Body of pancreas (tissue), 4 donors: Measurements from ENCODE around the gene GGT7.

Source experiments
- CTCF ChIP-seq, 7 experiments: fragments of 450-650 bp in 4 of 7; fragments of 200-600 bp in 3 of 7; sonication (generic) in 3 of 7; IDR thresholded peaks; one replicate each; pipeline ENCODE4 v1.5.1; 2016 to 2019; ENCODE audit warnings: antibody characterized with exemption in 7 of 7
- POLR2A ChIP-seq, 3 donors: fragments of 450-650 bp; IDR thresholded peaks; one replicate each; pipeline ENCODE4 v1.6.1; 2016; ENCODE audit warnings: antibody characterized with exemption in 3 of 3, mild to moderate bottlenecking in 2 of 3

DNA sequence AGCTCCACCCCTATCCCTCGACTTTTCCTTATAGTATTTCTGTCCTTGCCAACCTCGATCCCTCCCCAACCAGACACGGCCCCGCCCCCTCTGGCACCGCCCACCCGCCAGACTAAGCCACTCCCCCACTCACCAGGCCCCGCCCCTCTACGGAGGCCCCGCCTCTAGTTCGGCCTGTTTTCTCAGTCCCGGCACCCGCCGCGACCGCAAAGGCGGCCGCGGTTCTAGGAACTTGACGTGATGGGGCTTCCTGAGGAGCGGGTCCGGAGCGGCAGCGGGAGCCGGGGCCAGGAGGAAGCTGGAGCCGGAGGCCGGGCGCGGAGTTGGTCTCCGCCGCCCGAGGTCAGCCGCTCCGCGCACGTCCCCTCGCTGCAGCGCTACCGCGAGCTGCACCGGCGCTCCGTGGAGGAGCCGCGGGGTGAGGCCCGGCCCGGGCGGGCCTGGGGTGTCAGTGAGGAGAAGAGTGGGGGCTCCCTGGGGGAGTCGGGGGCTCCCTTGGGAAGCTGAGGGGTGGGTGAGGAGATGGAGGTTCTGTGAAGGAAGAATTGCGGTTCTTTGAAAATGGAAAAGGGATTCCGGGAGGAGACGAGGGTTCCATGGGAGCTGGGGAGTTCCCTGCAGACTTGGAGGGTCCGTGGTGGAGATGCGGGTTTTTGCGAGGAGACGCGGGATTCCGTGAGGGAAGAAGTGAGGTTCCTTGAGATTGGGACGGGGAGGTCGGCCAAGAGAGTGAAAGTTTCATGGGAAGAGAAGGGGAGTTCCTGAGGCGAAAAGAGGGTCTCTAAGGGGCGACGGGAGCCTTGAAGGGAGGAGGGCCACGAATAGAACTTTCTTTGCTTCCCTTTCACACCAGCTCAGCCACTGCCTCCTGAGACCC is 4.0 kb upstream of the GGT7 start, which contains the start of gene ACSS2:
- TF ChIP-seq POLR2A (IDR thresholded peaks at IDR 0.05): peak; percentile 64 to 79 (median 75)
- peak in 2 of 7 experiments; percentile 9 to 17 for TF ChIP-seq CTCF (IDR thresholded peaks at IDR 0.05)
